HG02884 (cell line): ENCODE measurements around the gene PCNT.
"Not testable (repeated sequence)": the region's sequence is repeated elsewhere in the genome, so short reads cannot be mapped to it uniquely, and the experiment has no call there.

ENCODE experiments used
- ATAC-seq: cut with Tn5 transposase; IDR thresholded peaks from one replicate; pipeline ENCODE4 v1.9.1; 2021; ENCODE audit warnings: mild to moderate bottlenecking, moderate library complexity; ENCODE audit not compliant: unreplicated experiment

PCNT gene

DNA sequence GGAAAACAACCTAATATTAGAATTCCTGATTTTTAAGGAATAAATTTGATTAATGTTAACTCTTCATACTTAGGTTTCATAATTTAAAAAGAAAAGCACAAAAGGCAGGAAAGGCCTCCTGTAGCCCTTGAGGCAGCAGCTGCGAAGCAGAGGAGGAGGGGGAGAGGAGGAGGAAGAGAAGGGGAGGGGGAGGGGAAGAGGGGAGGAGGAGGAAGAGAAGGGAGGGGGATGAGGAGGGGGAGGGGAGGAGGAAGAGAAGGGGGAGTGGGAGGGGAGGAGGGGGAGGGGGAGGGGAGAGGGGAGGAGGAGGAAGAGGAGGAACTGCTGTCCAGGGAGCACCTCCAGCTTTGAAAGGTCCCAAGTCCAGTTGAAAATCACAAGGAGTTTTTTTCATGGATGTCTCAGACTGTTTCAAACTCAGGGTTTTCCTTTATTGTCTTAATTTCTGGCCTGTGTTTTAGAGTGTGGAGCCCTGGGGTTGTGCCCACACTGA lies 99.6 kb downstream of the PCNT start:
- no peak for ATAC-seq

DNA sequence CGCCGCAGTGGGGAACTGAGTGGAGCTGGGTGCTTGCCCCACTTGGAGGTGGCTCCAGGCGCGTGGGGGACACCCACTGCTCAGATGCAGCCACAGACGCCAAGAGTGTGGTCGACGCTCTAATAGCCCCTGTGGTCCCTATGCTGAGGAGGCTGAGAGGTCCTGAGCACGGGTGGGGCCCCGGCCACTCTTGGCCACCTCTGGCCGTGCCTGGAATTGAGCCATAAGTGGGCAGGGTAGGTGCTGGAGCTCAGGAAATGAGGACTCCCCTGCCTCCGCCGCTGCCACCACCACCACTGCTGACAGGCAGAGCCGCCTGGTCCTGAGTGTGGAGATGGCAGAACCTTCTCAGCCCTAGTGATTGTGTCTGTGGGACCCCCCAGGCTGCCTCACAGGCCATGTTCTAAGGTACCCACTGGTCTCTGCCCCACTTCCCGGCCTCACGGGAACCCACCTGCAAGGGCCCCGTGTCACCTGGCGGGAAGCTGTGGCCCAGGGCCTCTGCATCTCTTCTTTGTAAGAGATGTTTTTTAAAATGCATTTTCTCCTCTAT lies 100.2 kb downstream of the PCNT start:
- ATAC-seq = no peak

DNA sequence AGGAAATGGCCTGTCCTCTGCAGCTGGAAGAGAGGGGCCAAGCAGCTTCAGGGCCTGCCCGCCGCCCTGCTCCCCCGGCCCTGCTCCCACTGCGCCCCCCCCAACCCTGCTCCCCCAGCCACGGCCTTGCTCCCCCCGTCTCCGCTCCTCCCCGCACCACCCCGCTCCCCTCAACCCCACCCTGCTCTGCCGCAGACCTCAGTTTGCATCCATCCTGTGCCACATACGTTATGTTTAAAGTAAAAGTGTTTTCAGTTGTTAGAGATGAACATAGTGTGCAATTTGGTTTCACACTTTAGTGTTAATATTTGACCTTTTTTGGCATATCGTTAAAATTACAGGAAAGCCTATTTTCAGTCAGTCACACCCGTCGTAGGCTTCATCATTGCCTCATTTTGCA lies 100.7 kb downstream of the PCNT start:
- no peak for ATAC-seq

GRCh38 chr21:46425041-46425440 lies 101.1 kb downstream of the PCNT start:
- ATAC-seq = no peak

DNA sequence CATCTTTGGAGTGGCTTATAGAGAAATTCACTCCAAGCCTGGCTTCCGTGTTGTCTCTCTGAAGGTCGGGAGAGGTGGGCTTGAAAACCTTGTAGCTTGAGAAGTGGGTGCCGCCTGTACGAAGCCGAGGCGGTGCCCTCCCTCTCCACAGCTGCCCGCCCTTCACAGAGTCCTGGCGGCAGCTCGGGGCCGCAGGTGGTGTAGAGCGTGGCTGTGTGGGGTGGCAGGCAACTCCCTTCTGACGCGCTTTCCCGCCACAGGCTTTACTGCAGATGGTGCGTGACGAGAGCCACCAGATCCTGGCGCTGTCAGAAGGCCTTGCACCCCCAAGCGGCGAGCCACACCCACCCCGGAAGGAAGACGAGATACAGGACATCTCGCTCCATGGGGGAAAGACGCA lies 101.6 kb downstream of the PCNT start:
- no peak for ATAC-seq

GRCh38 chr21:46426313-46427046 lies 102.5 kb downstream of the PCNT start:
- no peak for ATAC-seq

DNA sequence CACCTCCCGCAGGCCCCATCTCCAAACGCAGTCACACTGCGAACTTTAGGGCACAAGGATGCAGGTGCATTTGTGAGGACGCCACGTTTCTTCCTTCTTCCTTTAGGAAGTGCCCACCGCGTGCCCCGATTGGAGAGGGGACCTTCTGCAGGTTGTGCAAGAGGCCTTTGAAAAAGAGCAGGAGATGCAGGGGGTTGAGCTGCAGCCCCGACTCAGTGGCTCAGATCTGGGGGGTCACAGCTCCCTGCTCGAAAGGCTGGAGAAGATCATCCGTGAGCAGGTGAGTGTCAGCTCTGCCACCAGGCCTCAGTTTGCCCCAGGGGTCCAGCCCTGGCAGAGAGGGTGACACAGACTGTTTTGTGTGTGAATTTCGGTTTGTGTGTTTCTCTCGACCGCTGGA lies 103.6 kb downstream of the PCNT start:
- no peak for ATAC-seq

DNA sequence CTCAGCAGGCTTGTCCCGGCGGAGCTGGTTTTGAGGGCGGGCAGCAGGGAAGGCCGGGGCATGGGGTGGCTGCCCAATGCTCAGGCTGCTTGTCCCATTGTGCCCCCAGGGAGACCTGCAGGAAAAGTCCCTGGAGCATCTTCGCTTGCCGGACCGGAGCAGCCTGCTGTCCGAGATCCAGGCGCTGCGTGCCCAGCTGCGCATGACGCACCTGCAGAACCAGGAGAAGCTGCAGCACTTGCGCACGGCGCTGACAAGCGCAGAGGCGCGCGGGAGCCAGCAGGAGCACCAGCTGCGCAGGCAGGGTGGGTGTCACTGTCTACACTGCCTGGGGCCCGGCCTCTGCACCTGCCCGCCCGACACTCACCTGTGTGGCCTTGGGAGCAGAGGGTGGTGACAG lies 104.3 kb downstream of the PCNT start:
- no peak for ATAC-seq

DNA sequence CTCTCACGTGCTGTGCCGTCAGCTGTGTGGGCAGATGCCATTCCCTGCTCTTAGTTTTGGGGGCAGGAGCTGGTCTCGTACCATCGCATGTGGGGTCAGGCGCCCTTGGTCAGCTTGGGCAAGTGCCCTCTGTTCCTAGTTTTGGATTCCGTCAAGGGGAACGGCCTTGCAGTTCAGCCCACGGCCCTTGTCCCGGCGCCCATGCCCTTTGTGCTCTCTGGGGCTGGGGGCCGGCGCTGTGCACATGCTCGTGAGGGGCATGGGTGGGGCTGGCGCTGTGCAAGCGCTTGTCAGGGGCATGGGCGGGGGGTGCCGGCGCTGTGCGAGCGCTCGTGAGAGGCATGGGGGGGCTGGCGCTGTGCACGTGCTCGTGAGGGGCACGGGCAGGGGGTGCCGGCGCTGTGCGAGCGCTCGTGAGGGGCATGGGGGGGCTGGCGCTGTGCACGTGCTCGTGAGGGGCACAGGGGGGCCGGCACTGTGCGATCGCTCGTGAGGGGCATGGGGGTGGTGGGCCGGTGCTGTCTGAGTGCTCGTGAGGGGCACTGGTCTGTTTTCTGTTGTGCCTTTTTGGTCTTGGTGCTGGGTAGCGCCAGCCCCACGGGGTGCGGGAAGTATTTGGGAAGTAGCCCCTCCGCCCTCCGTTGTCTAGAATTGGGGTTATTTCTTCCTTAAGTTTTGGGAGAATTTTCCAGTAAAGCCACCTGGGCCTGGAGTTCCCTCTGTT lies 105.2 kb downstream of the PCNT start:
- ATAC-seq = no peak

- no peak for ATAC-seq
These were observed 106.1 kb downstream of the PCNT start for GRCh38 chr21:46429754-46430681.

- ATAC-seq = no peak
These were observed 107.5 kb downstream of the PCNT start for GRCh38 chr21:46431448-46431847.

GRCh38 chr21:46431884-46432488 lies 108.0 kb downstream of the PCNT start:
- ATAC-seq = no peak

GRCh38 chr21:46433116-46433515 lies 109.2 kb downstream of the PCNT start:
- ATAC-seq = not testable (repeated sequence)

GRCh38 chr21:46434322-46434958 lies 110.5 kb downstream of the PCNT start:
- ATAC-seq = no peak

DNA sequence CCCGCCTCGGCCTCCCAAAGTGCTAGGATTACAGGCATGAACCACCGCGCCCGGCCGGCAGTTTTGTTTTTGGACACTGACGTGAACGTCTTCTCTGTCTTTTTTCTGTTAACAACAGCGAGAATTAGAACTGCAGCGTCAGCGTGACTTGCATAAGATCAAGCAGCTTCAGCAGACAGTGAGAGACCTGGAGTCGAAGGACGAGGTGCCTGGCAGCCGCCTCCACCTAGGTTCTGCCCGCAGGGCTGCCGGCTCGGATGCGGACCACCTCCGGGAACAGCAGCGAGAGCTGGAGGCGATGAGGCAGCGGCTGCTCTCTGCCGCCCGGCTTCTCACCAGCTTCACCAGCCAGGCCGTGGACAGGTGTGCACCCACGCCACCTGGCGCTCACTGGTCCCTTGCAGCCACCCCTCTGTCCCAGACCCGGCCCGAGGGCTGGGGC lies 111.9 kb downstream of the PCNT start:
- no peak for ATAC-seq

DNA sequence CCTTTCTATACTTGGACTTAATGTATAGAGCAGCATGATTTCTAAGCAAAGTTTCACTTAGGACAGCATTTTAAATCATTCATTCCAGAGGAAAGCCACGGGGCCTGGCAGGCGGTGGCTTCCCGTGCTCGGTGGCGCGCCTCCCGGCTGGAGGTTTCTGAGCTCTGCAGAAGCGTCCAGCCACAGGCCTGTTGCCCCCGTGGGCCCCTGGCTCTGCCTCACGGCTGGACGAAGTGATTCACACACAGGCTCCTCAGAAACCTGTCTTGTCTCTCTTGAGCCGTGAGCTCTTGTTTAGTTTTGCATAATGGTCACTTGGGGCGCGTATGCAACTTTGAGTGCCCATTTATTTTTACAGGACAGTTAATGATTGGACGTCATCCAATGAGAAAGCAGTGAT lies 112.7 kb downstream of the PCNT start:
- no peak for ATAC-seq

DNA sequence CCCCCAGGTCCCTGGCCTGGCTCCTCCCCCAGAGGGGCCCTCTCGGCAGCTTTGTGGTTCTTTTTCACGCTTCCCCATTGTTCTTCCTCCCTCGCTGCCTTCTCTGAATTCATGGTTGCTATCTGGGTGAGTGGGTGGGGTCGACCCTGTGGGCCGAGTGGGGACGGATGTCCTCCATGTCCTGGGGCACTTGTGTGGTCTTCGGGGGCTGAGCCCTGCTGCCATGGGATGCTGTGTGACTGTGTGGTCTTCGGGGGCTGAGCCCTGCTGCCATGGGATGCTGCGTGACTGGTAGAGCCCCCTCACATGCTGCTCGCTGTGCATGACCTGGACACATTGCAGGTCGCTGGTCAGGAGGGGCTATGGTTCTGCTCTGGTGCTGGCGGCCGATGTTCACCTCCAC lies 113.1 kb downstream of the PCNT start:
- no peak for ATAC-seq

GRCh38 chr21:46437511-46437910 lies 113.6 kb downstream of the PCNT start:
- no peak for ATAC-seq

DNA sequence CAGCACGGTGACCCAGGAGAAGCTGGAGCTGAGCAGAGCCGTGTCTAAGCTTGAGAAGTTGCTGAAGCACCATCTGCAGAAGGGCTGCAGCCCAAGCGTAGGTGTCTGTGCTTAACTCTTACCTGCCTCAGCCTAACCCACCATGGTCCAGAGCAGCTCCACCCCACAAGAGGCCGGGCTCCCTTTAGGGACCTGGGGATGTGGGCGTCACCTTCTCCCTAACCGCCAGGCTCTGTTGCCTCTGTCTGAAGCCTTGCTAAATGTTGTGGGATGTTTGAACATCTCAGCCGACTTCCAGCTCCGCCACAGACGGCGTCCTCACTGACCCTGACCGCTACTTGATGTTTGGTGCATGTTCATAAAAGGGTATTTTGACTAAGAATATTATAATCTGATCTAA lies 114.3 kb downstream of the PCNT start:
- no peak for ATAC-seq

GRCh38 chr21:46439906-46440305 lies 116.0 kb downstream of the PCNT start:
- no peak for ATAC-seq
